Spleen (tissue), 7 donors: ENCODE data around the gene SUSD4.

Source experiments
- POLR2A ChIP-seq, 3 donors: fragments of 450-650 bp; IDR thresholded peaks; one replicate each; pipeline ENCODE4 v1.5.1; 2017; ENCODE audit warnings: antibody characterized with exemption in 3 of 3, mild to moderate bottlenecking in 1 of 3
- TF ChIP-seq, protein P1 (sequence below), 11 experiments: fragments of 200-600 bp in 7 of 11; fragments of 450-650 bp in 4 of 11; sonication (generic) in 4 of 11; IDR thresholded peaks in 8 of 11; conservative IDR thresholded peaks in 3 of 11; 1 replicate in 7 of 11; 2 replicates in 4 of 11; pipeline versions ENCODE4 v1.4.0 to v1.8.0; 2016 to 2021; ENCODE audit warnings: antibody characterized with exemption in 11 of 11, inconsistent platforms in 4 of 11, mild to moderate bottlenecking in 1 of 11
- donor health status: DM: no; HTN: no; CAD: no; lungs with moderate emphysema.
- donor health status: DM: no; HTN: no; CAD: no.
- donor health status: DM: no; HTN: no; CAD: no.

DNA sequence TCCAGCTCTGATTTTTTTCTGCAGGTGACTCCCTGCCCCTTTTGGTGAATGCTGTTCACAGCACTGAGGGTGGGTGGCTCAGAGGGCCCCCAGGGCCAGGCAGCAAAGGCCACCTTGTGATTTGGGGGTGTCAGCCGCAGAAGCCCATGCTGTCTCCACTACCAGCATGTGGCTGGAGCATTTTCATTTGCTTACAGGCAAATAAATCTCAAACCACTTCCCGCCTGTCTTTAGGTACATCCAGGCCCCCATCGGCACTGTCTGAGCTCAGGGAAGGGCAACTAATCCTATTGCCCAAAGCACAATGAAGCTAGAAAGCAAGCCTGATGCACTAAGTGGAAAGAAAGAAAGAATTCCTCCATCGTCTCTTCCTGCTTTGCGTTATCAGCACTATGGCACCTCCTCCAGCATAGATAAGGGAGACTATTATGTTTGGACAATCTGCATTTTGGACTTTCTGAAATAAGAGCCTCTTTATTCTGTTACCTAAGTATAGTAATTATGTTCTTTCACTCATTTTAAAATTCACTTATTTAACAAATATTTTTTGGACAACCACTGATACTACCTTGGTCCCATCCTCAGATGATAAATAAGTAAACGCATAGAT lies 120.4 kb downstream of the SUSD4 start:
- TF ChIP-seq, protein P1, sequence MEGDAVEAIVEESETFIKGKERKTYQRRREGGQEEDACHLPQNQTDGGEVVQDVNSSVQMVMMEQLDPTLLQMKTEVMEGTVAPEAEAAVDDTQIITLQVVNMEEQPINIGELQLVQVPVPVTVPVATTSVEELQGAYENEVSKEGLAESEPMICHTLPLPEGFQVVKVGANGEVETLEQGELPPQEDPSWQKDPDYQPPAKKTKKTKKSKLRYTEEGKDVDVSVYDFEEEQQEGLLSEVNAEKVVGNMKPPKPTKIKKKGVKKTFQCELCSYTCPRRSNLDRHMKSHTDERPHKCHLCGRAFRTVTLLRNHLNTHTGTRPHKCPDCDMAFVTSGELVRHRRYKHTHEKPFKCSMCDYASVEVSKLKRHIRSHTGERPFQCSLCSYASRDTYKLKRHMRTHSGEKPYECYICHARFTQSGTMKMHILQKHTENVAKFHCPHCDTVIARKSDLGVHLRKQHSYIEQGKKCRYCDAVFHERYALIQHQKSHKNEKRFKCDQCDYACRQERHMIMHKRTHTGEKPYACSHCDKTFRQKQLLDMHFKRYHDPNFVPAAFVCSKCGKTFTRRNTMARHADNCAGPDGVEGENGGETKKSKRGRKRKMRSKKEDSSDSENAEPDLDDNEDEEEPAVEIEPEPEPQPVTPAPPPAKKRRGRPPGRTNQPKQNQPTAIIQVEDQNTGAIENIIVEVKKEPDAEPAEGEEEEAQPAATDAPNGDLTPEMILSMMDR (IDR thresholded peaks at IDR 0.05 in 8 of 11, conservative IDR thresholded peaks at IDR 0.05 in 3 of 11): no peak
- TF ChIP-seq POLR2A (IDR thresholded peaks at IDR 0.05): no peak
